ENCODE results near the gene SCUBE2.

Gene SCUBE2

GRCh38 chr11:8973121-8973520, 118.3 kb downstream of the SCUBE2 start:
- DNase-seq (ENCODE audit: extremely low read depth, low read depth) = no peak
- H3K4me3 ChIP-seq (replicated peaks; ENCODE audit: low read depth, low read length) = no peak overlapping the region
- no peak for TF ChIP-seq CTCF (IDR thresholded peaks at IDR 0.05; ENCODE audit: low read depth, low read length, missing control alignments)

GRCh38 chr11:8971924-8972316, 119.5 kb downstream of the SCUBE2 start:
- TF ChIP-seq CTCF (IDR thresholded peaks at IDR 0.05; ENCODE audit: low read depth, low read length, missing control alignments) = no peak
- H3K4me3 ChIP-seq (replicated peaks; ENCODE audit: low read depth, low read length) = no peak overlapping the region
- no peak for DNase-seq (ENCODE audit: extremely low read depth, low read depth)

GRCh38 chr11:8971196-8971923, 120.0 kb downstream of the SCUBE2 start:
- no peak for TF ChIP-seq CTCF (IDR thresholded peaks at IDR 0.05; ENCODE audit: low read depth, low read length, missing control alignments)

More at GRCh38 chr11:8971196-8971923, 120.0 kb downstream of the SCUBE2 start:
- no peak overlapping the region for H3K4me3 ChIP-seq (replicated peaks; ENCODE audit: low read depth, low read length)
- DNase-seq (ENCODE audit: extremely low read depth, low read depth) = no peak
